ENCODE results near the gene ANKRD52.

DNA sequence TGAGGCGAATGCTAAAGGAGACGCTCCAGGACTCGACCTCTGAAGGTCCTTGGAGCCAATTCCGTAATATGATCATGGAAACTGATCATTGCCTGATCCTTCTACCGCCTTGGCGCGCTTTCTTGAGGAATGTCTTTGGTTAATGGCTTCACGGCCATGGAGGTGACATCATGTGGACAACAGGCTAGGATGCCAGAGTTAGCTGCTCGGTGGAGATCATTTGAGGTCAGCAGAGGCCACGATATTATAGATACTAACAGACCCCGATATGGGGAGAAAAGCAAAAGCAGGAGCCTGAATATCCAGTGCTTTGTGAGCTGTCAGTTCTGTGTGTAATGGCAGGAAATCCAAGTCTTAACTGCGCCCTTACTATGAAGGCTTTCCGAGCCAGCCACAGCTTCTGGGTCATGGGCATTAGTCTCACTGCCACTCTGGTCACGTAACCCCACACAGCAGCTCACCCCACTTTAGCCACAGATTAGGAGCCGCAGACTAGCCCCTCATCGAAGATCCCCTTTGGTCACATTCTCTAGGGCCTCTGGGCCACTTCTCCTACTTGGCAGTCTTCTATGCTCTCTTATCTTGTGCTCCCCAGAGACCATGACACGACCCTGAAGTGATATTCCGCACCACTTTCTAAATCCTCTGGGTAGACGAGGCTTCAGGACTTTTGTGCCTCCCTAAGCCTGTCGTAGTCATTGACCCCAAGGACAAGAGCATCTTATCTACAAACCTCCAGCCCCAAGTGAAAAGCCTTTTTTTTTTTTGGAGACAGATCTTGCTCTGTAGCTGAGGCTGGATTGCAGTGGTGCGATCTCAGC, 42.7 kb upstream of the ANKRD52 start:
- TF ChIP-seq ZNF274 (IDR thresholded peaks at IDR 0.05; ENCODE audit: low read depth, low read length) (no peak), YY1 (IDR thresholded peaks at IDR 0.05; ENCODE audit: insufficient read depth, insufficient read length) (no peak), SUZ12 (IDR thresholded peaks at IDR 0.05; ENCODE audit: extremely low read depth, insufficient read depth, insufficient read length) (no peak)

All from NT2/D1 (cell line).